Sigmoid colon (tissue), 4 donors: ENCODE data around the gene TENM4.

Source experiments
- CTCF ChIP-seq, 4 experiments: fragments of 450-650 bp in 3 of 4; fragments of 200-600 bp in 1 of 4; IDR thresholded peaks; one replicate each; pipeline ENCODE4 v1.5.1; 2016 to 2019; ENCODE audit warnings: antibody characterized with exemption in 4 of 4, mild to moderate bottlenecking in 3 of 4, moderate library complexity in 2 of 4
- EP300 ChIP-seq, 4 donors: sonication (generic); formaldehyde crosslinking; IDR thresholded peaks; one replicate each; pipeline ENCODE4 v1.6.1; 2017; ENCODE audit warnings: antibody characterized with exemption in 4 of 4
- POLR2A ChIP-seq, 2 donors: fragments of 450-650 bp; IDR thresholded peaks; one replicate each; pipeline ENCODE4 v1.6.1; 2016; ENCODE audit warnings: antibody characterized with exemption in 2 of 2, mild to moderate bottlenecking in 2 of 2, moderate library complexity in 2 of 2

DNA sequence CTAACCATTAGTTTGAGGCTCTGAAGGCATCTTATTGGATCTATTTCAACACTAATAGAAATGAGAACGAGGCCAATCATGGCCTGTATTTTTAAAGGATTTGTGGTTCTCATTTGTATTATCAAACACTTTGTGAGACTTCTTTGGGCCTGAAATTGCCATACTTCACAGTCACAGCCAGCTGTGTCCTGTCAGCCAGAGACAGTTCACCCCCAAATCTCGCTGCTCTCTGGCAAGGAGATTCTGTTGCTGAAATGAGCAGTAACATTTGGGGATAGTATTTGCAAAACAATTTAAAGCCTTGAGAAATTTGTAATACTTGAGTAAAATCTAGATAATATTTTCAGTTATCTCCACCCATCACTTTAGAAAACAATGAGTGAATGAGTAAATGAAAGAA lies 26.9 kb upstream of the TENM4 start:
- TF ChIP-seq CTCF (IDR thresholded peaks at IDR 0.05) (no peak), POLR2A (IDR thresholded peaks at IDR 0.05) (no peak), EP300 (IDR thresholded peaks at IDR 0.05) (no peak)
